ENCODE measurements around the gene PRMT7.

The PRMT7 gene

DNA sequence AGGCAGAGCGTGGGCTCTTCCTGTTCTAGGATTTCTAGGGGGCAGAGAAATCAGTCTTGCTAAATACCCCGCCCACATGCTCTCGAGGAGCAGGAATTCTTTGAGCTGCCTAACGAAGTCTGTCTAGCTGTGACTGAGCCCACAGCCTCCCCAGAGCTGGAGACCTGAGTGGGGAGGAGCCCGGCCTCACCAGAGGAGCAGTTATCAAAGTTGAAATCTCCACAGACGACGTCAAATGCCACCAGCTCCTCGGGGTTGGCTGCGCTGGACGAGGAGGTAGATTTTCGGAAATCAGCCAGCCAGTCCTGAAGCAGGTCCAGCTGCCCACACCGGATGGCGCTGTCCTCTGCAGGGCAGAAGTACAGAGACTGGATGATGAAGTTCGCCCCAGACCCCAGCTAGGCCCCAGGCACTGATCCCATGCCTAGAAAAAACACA is 53.8 kb downstream of the PRMT7 start:
- peak in 1 of 5 experiments; percentile 64 for DNase-seq

GRCh38 chr16:68365167-68365817 is 54.5 kb downstream of the PRMT7 start:
- no peak for DNase-seq

DNA sequence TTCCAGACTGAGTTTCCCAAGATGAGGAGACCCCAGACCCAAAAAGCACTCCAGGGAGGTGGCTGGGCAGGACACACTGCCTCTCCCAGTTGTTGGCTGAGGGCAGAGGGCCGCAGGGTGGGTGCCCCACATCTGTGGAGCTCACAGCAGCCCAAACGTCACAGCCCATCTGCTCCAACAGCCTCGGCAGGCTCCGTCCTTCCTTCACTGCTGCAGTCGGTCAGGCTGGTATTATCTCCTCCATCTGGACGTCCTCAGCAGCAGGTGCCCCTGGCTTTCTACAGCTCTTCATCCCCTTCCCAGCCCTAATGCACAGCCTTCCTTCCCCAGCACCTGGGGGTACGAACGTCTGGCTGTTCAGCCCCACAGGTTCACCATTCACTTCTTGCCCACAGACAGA is 55.2 kb downstream of the PRMT7 start:
- DNase-seq, result no peak

GRCh38 chr16:68367030-68367429 is 56.2 kb downstream of the PRMT7 start:
- peak in 1 of 5 experiments; percentile 55 for DNase-seq

- no peak for DNase-seq
Observed at GRCh38 chr16:68367440-68367839, 56.6 kb downstream of the PRMT7 start.

- DNase-seq, result no peak
Observed at GRCh38 chr16:68367891-68368290, 57.1 kb downstream of the PRMT7 start.

DNA sequence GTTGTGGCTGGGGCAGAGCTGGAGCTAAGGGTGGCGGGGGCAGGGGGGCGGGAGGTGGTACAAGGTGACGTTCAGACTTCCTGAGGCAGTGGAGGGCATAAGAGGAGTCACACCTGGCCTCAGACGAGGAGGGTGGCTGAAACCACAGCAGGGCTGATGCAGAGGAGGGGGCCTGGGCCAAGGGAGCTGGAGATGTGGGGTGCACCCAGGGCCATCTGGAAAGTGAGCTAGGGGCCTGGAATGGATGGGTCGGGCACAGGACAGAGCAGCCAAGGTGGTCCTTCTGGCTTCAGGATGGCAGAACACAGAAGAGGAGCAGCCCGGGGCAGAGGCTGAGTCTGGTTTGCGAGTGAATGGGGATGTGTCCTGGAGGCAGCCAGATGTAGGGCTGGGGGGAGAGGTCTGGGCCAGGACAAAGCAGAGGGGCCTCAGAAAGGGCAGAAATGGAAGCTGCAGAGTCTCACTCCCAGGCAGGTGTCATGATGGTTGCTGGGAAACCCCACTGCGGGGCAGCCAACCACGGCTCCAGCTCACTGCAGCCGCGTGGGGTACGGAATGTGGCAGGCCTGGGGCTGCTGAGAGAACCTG is 57.6 kb downstream of the PRMT7 start:
- no peak for DNase-seq

DNA sequence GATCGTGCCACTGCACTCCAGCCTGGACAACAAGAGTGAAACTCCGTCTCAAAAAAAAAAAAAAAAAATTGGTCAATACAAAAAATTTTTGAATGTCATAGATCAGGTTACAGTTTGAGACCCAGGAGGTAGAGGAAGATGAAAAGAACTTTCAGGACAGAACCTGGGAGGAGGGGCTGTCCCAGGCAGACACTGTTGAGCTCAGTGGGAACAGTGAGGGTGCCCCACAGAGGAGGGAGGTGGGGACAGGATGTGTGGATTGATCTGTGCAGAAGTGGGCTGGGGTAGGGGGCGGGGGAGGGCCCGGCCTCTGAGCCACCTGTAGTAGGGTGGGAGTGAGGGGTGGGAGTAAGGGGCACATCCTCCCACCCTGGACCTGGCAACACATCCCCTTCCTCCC is 58.3 kb downstream of the PRMT7 start:
- DNase-seq, result no peak

GRCh38 chr16:68369697-68370580 is 59.1 kb downstream of the PRMT7 start:
- peak in 2 of 5 experiments; percentile 31 to 54 for DNase-seq

- DNase-seq, result peak in 2 of 5 experiments; percentile 42 to 46
Observed at GRCh38 chr16:68370581-68371275, 59.9 kb downstream of the PRMT7 start.

DNA sequence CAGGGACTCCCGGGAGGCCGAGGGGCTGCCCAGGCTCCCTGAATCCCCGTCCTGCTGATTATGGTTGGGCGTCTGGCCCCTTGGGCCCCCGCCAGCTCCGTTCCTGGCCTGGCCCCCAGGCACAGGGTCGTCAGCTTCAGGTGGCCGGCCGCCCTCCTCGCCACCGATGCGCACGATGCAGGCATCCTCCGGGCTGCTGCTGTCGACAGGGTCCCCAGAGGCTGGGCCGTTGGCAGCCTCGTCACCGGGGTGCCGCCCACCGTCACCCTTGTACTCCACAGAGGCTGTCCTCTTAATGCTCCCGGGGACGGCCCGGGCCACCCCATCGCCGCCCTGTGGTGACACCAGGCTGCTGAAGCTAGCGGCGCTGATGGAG is 60.4 kb downstream of the PRMT7 start:
- no peak for DNase-seq

GRCh38 chr16:68371706-68372380 is 61.0 kb downstream of the PRMT7 start:
- no peak for DNase-seq

- DNase-seq, result no peak
Observed at GRCh38 chr16:68372381-68372720, 61.5 kb downstream of the PRMT7 start.

GRCh38 chr16:68372806-68373205 is 62.0 kb downstream of the PRMT7 start:
- DNase-seq, result no peak

GRCh38 chr16:68373528-68374245 is 62.9 kb downstream of the PRMT7 start:
- no peak for DNase-seq

DNA sequence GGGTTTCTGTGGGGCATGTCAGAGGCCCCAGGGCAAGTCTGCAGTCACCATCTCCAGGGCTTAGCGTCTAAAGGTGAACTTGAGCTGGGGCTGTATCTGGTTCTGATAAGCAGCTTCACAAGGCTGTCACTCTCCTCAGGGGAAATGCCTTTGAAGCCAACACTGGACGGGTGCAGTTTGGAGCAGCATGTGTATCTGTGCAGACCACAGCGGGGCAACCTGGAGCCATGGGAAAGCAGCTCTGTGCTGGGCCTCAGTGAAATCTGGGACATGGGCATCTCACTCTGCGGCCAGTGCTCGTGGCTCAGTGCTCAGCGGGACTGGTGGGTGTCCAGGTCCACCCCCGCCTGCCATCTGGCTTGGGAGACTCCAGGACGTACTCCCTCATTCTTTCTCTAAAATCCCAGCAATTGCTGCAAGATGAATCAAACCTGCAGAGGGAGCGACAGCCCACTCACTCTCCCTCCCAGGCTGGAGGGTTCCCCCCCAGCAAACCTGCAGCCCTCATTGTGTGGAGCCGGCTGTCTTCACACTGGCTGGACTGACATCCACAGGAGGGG is 63.5 kb downstream of the PRMT7 start:
- no peak for DNase-seq

- DNase-seq, result no peak
Observed at GRCh38 chr16:68374961-68375660, 64.3 kb downstream of the PRMT7 start.

DNA sequence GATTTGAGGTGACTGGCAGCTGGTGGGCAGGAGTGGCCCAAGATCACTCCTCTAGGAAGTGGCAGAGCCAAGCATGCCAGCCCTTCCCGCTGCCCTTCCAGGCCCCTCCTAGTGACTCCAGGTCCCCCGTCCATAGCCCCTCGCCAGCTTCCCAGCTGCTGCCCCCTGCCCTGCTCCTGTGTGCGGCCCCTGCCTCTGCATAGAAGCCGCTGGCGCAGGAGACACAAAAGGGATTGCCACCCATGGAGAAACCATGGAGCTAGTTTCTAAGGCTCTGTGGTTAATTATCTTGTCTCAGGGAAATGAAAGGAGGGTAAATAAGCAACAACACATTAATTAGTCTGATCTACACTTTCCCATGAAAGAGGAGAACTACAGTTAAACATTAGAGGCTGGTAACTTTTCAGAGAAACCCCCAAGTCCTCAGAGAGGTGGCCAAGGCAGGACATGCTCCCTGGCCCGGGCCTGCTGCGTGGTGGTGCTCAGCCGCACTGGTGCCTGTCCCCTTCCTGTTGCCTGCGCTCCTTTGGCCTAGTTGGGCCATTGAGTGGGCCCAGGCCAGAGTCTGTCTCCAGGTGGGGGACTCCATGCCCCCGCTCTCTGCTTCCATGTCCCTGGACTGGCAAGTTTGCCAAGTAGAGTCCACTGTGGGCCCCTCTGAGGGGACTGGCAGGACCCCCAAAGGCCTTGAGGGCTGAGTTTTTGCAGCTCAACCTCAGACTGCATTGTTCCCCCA is 65.2 kb downstream of the PRMT7 start:
- no peak for DNase-seq

- no peak for DNase-seq
Observed at GRCh38 chr16:68376590-68376989, 65.8 kb downstream of the PRMT7 start.

- DNase-seq, result no peak
Observed at GRCh38 chr16:68377221-68377620, 66.4 kb downstream of the PRMT7 start.
